ENCODE results near the gene DNAJC28. TPM values are rescaled to one million over a fixed set of nuclear protein-coding genes. Genes with fewer than 3 reads are reported as not detected.

Gene DNAJC28
- total and polyA plus RNA-seq, 2 donors (not counting 1 experiment from before 2014, with no cell fraction given), result 0.30 to 2.5 TPM

- peaks cover 12 to 14% of the 10 kb centered on the region in 2 donors for H3K4me1 ChIP-seq (ENCODE audit: control insufficient read depth in 2 of 2, insufficient read depth in 2 of 2, low read length in 2 of 2)
- H3K9me3 ChIP-seq (ENCODE audit: control extremely low read depth in 1 of 3, control insufficient read depth in 2 of 3, insufficient read depth in 1 of 3, low read length in 2 of 3), result no peaks in the 10 kb centered on the region
- CTCF ChIA-PET, result interaction anchor here (0.7 to 2.6 kb wide), 16 partner anchors 8 to 709 kb away, joined by 3 to 18 read pairs (median 4); partner anchors contain the start of genes DNAJC28, IFNAR1, PAXBP1 and SON
- no peaks in the 10 kb centered on the region for H3K27me3 Mint-ChIP-seq
- intact Hi-C loops (cut with micrococcal nuclease), result loop anchor here (1.0 kb wide), 2 partner anchors 11 to 62 kb away; partner anchors contain the start of genes DNAJC28 and GART
- ATAC-seq (ENCODE audit: low read depth) (no peak), DNase-seq (no peak)
- peak overlapping the region; percentile 89 for H2AFZ ChIP-seq (ENCODE audit: insufficient read depth, low read depth, low read length, poor library complexity, severe bottlenecking)
- H3K4me3 ChIP-seq (ENCODE audit: control extremely low read depth in 1 of 5, extremely low read depth in 1 of 5, insufficient read depth in 1 of 5, low read depth in 2 of 5, low read length in 4 of 5), result peak overlapping the region; percentile 70 to 82 (median 78)
- H3K27ac ChIP-seq (ENCODE audit: low read length in 2 of 2), result peak overlapping the region; percentile 56 to 60
- WGBS (ENCODE audit: insufficient coverage), result 29% methylated on average over 4 of the region's 17 CpGs
- H3K9me3 Mint-ChIP-seq (ENCODE audit: insufficient read depth), result no peaks in the 10 kb centered on the region
- peak overlapping the region; percentile 75 for H3K9ac ChIP-seq (ENCODE audit: low read length)
- no peaks in the 10 kb centered on the region for H3K36me3 ChIP-seq (replicated peaks in 1 of 2; ENCODE audit: control extremely low read depth in 1 of 2, control insufficient read depth in 1 of 2, extremely low read depth in 1 of 2, insufficient read depth in 2 of 2, low read length in 1 of 2)
- no peak for TF ChIP-seq CTCF (IDR thresholded peaks at IDR 0.05)
- no peak for TF ChIP-seq EZH2 (IDR thresholded peaks at IDR 0.05; ENCODE audit: borderline replicate concordance, insufficient read depth, low read depth, low read length, poor library complexity, severe bottlenecking)
- peaks cover 17% of the 10 kb centered on the region for H3K4me1 Mint-ChIP-seq
- no peaks in the 10 kb centered on the region for H4K20me1 ChIP-seq (ENCODE audit: control insufficient read depth, insufficient read depth, low read length, poor library complexity, severe bottlenecking)
- POLR2A ChIA-PET, result interaction anchor here (0.7 to 2.7 kb wide), 12 partner anchors 10 to 709 kb away, joined by 3 to 44 read pairs (median 4); partner anchors contain the start of genes DNAJC28, DONSON, GART and IL10RB
- H3K27ac Mint-ChIP-seq, result peak overlapping the region; percentile 95
- peak overlapping the region; percentile 81 for H3K4me2 ChIP-seq (replicated peaks; ENCODE audit: low read depth, low read length, poor library complexity, severe bottlenecking)
- peak overlapping the region; percentile 94 for H3K4me3 Mint-ChIP-seq
- peaks cover 15% of the 10 kb centered on the region for H3K79me2 ChIP-seq (ENCODE audit: control insufficient read depth, insufficient read depth, low read length)
- no peaks in the 10 kb centered on the region for H3K27me3 ChIP-seq (replicated peaks in 1 of 4; ENCODE audit: control extremely low read depth in 1 of 4, control insufficient read depth in 3 of 4, insufficient read depth in 4 of 4, low read length in 3 of 4)
These were observed 10.9 kb downstream of the DNAJC28 start for GRCh38 chr21:33480481-33481103.
